Measurements from ENCODE around the gene ZNF763.
"Not testable (repeated sequence)": the region's sequence is repeated elsewhere in the genome, so short reads cannot be mapped to it uniquely, and the experiment has no call there.

The ZNF763 gene

DNA sequence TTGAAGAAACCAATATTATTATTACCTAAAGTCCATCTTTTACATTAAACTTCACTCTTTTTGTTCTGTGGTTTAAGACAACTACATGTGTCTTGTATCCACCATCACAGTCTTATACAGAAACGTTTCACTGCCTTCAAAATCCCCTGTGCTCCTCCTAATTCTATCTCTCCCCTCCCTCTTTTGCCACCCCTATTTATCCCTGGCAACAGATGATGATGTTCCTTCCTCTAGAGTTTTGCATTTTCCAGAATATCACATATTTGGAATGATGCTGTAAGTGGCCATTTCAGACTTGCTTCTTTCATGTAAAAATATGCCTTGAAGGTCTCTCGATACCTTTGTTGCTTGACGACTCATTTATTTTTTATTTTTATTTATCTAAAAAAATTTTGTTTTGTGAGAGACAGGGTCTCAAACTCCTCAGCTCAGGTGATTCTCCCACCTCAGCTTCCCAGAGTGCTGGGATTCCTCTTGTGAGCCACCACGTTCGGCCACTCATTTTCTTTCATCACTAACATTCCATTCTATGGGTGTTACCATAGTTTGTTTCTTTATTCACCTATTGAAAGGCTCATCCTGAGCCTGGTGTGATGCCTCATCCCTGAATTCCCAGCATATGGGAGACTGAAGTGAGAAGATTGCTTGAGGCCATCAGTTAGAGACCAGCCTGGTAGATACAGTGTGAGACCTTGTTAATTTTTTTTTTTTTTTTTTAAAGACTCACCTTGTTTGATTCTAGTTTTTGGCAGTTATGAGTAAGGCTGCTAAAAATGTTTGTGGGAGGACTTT, 8.4 kb downstream of the ZNF763 start:
- DNase-seq, result no peak

DNA sequence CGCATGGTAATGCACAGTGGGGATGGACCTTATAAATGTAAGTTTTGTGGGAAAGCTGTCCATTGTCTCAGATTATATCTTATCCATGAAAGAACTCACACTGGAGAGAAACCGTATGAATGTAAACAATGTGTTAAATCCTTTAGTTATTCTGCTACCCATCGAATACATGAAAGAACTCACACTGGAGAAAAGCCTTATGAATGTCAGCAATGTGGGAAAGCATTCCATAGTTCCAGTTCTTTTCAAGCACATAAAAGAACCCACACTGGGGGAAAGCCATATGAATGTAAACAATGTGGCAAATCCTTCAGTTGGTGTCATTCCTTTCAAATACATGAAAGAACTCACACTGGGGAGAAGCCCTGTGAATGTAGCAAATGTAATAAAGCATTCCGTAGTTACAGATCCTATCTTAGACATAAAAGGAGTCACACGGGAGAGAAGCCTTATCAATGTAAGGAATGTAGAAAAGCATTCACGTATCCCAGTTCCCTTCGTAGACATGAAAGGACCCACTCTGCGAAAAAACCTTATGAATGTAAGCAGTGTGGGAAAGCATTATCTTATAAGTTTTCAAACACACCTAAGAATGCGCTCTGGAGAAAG, 13.8 kb downstream of the ZNF763 start:
- no peak for DNase-seq

DNA sequence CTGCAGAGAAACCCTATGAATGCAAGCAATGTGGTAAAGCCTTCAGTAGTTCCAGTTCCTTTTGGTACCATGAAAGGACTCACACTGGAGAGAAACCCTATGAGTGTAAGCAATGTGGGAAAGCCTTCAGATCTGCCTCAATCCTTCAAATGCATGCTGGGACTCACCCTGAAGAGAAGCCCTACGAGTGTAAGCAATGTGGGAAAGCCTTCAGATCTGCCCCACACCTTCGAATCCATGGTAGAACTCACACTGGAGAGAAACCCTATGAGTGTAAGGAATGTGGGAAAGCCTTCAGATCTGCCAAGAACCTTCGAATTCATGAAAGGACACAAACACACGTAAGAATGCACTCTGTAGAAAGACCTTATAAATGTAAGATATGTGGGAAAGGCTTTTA, 14.7 kb downstream of the ZNF763 start:
- DNase-seq, result no peak

DNA sequence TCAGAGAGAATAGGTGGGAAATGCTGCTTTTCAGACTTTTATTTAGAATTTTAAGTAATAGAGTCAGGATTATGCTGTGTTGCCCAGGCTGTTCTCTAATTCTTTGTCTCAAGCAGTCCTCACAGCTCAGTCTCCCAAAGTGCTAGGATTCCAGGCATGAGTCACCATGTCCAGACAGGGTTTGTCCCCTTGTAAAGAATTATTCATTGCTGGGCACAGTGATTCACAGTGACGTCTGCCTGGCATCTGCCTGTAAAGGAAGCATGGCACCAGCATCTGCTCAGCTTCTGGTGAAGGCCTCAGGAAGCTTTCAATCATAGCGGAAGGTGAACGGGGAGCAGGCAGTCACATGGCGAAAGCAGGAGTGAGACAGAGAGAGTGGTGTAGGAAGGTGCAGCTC, 17.7 kb downstream of the ZNF763 start:
- no peak for DNase-seq

DNA sequence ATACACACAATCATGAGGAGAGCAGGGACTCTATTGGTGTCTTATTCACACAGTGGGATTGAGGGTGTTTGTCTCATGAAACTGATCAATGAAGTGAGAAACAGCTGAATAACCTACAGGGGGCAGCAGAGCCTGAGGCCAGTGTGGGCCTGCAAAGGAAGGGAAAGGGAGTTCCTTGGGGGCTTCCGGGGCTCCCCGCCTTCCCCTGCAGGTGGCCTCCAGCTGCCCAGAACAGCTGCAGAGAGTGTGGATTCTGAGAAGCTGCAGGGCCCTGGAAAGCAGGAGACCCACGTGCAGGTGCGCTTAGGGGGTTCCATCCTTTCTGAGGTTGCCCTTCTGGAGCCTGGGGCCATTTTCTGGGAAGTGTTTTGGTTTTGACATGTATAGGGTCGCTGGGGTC, 20.1 kb downstream of the ZNF763 start:
- DNase-seq, result no peak

DNA sequence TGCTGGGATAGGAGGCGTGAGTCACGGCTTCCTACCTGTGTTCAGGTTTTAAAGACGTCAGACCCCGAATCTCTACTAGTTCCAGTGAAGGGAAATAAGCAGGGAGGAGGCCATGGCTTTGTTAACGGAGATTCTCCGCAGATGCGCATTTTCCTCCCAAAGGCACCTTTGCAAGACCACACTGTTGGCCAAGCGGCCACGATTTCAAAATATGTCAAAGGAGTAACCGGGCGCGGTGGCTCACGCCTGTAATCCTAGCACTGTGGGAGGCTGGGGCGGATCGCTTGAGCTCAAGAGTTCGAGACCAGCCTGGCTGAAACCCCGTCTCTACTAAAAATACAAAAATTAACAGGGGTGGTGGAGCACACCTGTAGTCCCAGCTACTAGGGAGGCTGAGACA, 21.9 kb downstream of the ZNF763 start:
- no peak for DNase-seq

DNA sequence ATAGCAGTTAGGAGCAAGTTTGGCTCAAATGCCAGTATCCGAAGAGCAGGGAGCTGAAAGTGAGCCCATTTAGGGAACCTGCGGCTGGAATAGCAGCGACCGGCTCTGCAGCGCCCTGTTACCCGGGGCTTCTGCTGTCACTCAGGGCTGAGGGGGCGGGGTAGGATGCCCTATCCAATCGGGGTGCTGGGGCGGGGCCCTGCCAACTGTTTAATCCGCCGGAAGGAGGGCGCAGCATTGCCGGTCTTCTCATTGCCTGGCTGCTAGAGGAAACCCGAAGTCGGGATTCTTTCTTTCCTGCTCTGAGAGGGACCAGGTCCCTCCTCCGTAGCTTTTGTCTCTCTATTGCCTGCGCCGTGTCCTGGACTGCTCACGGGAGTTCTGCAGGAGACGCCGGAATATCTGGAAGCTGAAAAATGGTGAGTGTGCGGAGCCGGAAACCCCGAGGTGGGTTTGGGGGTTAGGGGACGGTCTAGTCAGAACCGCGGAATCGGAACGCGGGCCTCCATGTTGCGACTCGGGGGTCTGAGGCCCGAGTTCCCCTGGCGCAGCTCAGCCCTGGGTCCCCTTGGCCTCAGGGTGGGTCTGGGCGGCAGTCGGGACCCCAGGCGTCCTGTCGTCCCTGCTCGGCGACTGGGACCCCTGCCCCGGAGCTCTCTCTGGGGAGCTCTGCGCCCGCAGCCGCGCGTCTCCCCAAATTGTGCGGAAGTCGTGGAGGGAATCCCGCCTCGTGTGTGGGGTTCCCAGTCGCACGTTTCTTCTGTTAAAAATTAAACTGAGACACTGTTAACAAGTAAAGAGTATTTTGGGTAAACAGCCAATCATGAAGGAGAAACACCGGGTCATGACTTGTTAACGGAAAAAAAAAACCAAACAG, 22.8 kb downstream of the ZNF763 start:
- DNase-seq, result peak; percentile 91

DNA sequence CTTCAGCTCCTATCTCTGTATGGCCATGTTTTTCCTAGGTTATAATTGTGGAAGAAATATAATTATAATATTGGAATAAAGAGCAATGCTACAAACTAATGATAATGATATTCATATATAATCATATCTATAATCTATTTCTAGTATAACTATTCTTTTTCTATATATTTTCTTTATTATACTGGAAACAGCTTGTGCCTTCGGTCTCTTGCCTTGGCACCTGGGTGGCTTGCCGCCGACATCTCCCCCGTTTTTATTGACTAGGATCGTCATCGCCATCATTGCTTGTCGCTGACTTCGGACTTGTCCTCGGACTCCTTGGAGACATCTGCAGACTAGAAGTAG, 24.2 kb downstream of the ZNF763 start:
- no peak for DNase-seq

DNA sequence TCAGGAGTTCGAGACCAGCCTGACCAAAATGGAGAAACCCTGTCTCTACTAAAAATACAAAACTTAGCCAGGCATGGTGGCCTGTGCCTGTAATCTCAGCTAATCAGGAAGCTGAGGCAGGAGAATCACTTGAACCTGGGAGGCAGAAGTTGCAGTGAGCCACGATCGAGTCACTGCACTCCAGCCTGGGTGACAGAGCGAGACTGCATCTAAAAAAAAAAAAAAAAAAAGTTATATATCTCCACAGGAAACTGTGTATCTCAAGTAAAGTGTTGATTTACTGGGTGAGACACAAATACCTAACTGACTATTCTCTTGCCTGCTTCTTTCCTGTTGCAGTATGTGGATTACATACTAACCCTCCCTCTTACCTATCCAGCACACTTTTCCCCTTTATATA, 27.1 kb downstream of the ZNF763 start:
- DNase-seq, result not testable (repeated sequence)

DNA sequence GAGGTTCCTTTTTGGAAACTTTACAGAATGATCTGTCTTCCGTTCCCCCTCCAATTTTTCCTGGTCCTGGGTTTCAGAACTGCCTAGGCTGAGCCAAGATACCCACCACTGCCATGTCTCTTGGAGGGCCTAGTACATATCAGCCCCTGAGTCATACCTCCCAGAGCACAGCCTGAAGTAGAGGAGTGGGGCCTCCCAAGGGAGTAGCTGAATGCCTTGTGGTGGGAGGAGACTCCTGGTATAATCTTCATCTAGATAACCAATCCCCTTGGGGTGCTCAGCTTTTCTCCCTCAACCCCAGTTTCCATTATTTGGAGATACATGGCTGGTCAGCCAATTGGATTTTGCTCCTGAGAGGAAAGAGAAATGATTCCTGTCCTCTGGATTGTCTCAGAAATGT, 30.3 kb downstream of the ZNF763 start:
- no peak for DNase-seq

DNA sequence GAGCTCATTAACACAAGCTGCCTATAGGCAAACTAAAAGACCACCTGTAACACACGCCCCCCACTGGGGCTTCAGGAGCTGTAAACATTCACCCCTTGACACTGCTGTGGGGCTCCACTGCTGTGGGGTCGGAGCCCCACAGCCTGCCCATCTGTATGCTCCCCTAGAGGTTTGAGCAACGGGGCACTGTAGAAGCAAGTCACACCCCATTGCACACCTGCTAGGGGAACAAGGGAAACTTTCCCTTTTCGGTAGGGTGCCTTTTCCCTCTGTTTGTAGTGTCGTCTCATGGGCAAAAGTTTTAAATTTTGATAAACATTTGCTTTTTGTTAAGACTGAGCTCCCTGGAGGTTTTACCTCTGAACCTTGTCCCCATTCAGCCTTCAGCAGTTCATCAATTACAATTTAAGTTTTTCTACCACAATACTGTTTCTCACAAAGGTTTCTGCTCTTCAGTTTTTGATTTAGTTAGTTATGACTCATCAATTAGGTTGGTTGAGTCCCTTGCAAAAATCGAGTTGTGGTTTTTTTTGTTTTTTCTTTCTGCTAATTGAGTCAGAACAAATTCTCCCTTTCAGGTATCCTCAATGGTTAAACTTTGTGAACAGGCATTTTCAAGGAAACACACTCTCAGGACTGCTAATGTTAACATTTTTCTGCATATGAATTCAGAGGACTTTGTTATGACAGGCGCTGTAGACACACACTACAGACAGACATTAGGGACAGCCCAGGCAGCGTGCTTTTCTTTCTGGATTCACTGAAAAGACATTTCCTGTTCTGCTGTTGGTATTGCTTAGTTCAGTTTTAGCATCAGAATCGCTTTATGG, 35.5 kb downstream of the ZNF763 start:
- no peak for DNase-seq

DNA sequence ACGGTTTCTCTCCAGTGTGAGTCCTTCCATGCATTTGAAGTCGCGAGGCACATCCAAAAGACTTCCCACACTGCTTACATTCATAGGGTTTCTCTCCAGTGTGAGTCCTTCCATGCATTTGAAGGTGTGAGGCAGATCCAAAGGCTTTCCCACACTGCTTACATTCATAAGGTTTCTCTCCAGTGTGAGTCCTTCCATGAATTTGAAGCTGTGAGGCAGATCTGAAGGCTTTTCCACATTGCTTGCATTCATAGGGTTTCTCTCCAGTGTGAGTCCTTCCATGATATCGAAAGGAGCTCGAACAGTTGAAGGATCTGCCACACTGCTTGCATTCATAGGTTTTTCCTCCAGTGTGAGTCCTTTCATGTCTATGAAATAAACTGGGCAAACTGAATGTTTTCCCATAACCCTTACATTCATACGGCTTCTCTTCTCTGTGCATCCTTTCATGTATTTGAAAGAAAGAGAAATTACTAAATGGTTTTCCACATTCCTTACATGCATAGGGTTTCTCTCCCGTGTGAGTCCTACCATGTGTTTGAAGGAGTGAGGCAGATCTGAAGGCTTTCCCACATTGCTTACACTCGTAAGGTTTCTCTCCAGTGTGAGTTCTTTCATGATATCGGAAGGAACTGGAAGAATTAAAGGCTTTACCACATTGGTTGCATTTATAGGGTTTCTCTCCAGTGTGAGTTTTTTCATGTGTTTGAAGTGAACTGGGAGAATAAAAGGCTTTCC, 50.3 kb downstream of the ZNF763 start:
- DNase-seq, result no peak

DNA sequence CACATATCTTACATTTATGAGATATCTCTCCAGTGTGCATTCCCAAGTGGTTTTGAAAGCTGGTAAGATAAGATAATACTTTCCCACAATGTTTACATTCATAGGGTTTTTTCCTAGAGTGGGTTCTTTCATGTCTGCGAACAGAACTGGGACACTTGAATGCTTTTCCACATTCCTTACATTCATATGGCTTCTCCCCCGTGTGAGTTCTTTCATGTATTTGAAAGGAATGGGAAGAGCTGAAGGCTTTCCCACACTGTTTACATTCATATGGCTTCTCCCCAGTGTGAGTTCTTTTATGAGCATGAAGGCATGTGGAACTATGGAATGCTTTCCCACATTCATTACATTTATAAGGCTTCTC, 50.9 kb downstream of the ZNF763 start:
- DNase-seq, result no peak
